ENCODE results near the gene PRKN. TPM values are rescaled to one million over a fixed set of nuclear protein-coding genes. Genes with fewer than 3 reads are reported as not detected.

The PRKN gene
- total RNA-seq, 2 donors from 2014 or later: 6.7 to 8.2 TPM

DNA sequence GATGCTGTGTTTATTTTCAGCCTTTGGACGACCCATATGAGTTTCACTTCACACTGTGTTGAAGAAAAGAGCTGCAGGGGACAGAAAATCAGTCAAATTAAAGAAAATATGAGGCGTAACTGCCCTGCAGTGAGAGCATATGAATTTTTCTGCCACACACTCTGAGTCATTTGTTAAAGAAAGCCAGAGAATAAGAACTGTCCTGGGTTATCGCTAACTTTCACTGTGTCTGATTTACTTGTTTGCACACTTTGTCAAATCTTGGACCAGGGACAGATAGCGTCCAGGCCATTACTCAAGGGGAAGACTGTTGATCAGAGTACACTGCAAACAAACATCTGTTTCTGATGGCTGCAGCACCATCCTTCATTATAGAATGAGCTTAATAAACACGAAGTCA, 1326.9 kb downstream of the PRKN start:
- H3K27ac ChIP-seq: peak overlapping the region in 1 of 4 donors; percentile 8
- peak; percentile 18 for ATAC-seq

DNA sequence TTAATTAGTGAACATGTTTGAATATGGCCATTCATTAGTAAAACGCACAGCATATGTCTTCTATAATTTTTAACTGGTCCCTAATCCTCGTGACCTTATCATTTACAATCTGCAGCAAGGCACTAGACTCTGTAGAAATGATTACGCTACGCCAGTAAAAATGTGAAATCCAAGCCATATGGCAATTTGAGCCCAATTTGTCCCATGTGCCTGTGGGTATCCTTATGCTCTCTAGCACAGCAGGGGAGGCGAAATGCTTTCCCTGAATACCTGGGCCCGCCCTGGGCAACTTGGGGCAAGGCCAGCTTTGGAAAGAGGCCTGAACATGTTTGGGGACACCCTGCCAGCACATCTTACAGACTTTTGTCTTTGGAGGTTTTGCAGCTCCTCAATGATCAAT, 1331.0 kb downstream of the PRKN start:
- 91 to 94% methylated on average over 6 of the region's 6 CpGs for WGBS, 2 donors
- Histone ChIP-seq H3K36me3 (replicated peaks in 1 of 2; ENCODE audit: insufficient read depth in 1 of 2, low read depth in 2 of 2) (no peaks in the 10 kb centered on the region), H3K4me3 (no peak overlapping the region), H3K27ac (no peak overlapping the region), H3K9me3 (no peaks in the 10 kb centered on the region), H3K4me1 (peaks cover 7% of the 10 kb centered on the region), H3K27me3 (no peaks in the 10 kb centered on the region)
- no peak for TF ChIP-seq POLR2A (IDR thresholded peaks at IDR 0.05)
- TF ChIP-seq, protein P1, sequence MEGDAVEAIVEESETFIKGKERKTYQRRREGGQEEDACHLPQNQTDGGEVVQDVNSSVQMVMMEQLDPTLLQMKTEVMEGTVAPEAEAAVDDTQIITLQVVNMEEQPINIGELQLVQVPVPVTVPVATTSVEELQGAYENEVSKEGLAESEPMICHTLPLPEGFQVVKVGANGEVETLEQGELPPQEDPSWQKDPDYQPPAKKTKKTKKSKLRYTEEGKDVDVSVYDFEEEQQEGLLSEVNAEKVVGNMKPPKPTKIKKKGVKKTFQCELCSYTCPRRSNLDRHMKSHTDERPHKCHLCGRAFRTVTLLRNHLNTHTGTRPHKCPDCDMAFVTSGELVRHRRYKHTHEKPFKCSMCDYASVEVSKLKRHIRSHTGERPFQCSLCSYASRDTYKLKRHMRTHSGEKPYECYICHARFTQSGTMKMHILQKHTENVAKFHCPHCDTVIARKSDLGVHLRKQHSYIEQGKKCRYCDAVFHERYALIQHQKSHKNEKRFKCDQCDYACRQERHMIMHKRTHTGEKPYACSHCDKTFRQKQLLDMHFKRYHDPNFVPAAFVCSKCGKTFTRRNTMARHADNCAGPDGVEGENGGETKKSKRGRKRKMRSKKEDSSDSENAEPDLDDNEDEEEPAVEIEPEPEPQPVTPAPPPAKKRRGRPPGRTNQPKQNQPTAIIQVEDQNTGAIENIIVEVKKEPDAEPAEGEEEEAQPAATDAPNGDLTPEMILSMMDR (IDR thresholded peaks at IDR 0.05): no peak
- DNase-seq: no peak
- intact Hi-C loops (cut with DNase I): no loop called here
- ATAC-seq: no peak

More for the DNA sequence above, 1326.9 kb downstream of the PRKN start:
- no peak for TF ChIP-seq POLR2A (IDR thresholded peaks at IDR 0.05)
- TF ChIP-seq, protein P1 (IDR thresholded peaks at IDR 0.05): no peak
- Histone ChIP-seq H3K27me3 (no peaks in the 10 kb centered on the region), H3K36me3 (replicated peaks in 1 of 2; ENCODE audit: insufficient read depth in 1 of 2, low read depth in 2 of 2) (no peaks in the 10 kb centered on the region), H3K4me1 (peaks cover 7% of the 10 kb centered on the region), H3K9me3 (no peaks in the 10 kb centered on the region), H3K4me3 (no peak overlapping the region)
- WGBS, 2 donors: 32 to 42% methylated on average over 5 of the region's 5 CpGs
- no peak for DNase-seq
- intact Hi-C loops (cut with DNase I): no loop called here

DNA sequence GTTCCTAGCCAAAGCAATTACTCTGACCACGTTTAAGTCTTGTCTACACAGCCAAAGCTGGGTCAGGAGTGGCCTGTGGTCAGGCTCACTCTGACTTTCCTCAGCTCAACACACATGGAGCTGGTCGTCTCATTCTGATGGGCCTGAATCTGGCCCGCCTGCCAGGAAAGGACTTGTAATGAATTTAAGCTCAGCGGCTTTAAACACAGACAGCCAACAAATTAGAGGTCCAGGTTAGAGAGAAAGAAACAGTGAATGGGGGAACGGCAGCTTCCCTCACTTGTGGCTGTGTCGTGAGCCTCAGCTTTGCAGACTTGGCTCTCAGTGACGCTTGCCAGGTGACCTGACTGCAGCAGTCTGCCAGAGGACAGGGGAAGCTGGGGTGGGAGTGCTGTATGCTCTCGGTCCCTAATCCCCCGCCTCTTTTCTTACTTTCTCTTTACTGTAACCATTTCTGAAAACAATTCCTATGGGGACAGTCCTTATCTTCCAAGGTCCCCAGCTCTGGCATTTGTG, 1331.8 kb downstream of the PRKN start:
- Histone ChIP-seq H3K27ac (no peak overlapping the region), H3K4me1 (peaks cover 5% of the 10 kb centered on the region), H3K9me3 (no peaks in the 10 kb centered on the region), H3K27me3 (no peaks in the 10 kb centered on the region), H3K4me3 (no peak overlapping the region), H3K36me3 (replicated peaks in 1 of 2; ENCODE audit: insufficient read depth in 1 of 2, low read depth in 2 of 2) (no peaks in the 10 kb centered on the region)
- 57 to 68% methylated on average over 9 of the region's 9 CpGs for WGBS, 2 donors
- no peak for ATAC-seq
- intact Hi-C loops (cut with DNase I): no loop called here
- TF ChIP-seq, protein P1 (IDR thresholded peaks at IDR 0.05): no peak
- no peak for TF ChIP-seq POLR2A (IDR thresholded peaks at IDR 0.05)
- peak in 1 of 4 donors; percentile 58 for DNase-seq

DNA sequence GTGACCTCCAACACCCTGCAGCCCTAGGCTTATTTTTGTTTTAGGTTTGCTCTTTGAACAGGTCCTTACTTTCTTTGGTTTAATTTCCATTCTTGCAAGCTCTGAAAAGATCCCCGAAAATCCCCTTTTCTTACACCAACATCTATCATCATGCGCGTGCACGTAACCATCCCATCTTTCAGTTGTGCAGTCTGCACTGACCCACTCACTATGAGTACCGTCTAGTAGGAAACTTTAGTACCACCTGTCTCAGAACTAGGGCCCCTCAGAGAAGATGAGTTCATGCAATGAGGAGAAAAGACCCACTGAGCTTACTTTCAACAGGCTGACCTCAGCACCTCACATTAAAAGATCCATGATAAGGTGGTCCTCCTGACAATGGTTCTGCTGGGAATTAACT, 1333.1 kb downstream of the PRKN start:
- H3K27ac ChIP-seq: no peak overlapping the region
- intact Hi-C loops (cut with DNase I): no loop called here
- no peaks in the 10 kb centered on the region for H3K27me3 ChIP-seq
- DNase-seq: no peak
- no peak for TF ChIP-seq POLR2A (IDR thresholded peaks at IDR 0.05)
- TF ChIP-seq, protein P1 (IDR thresholded peaks at IDR 0.05): no peak
- 88% methylated on average over 5 of the region's 5 CpGs for WGBS, 2 donors
- no peaks in the 10 kb centered on the region for H3K36me3 ChIP-seq (replicated peaks in 1 of 2; ENCODE audit: insufficient read depth in 1 of 2, low read depth in 2 of 2)
- no peak overlapping the region for H3K4me3 ChIP-seq
- no peaks in the 10 kb centered on the region for H3K4me1 ChIP-seq
- ATAC-seq: no peak
- H3K9me3 ChIP-seq: no peaks in the 10 kb centered on the region

DNA sequence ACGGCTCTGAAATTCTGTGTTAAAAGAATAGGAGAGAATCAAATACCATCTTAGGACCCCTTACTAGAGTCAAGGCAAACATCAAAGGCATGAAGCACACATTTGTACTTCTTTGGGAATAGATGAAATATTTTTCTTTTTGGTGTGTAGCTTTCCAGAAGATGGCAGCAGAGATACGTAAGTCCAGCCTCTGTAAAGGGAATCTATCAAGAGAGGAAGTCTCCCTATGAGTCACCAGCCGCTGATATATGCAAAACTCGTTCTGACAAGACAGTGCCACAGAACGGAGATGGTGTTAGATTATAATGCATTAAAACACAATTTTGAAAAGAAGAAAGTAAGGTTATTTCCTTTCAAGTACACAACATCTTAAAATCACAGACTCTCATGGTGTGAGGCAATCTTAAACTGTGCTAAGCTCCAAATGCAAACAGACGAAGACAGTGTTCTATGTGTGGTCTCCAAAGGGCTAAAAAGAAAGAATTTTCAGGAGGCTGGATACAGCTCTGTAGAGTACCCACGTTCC, 1333.7 kb downstream of the PRKN start:
- TF ChIP-seq, protein P1 (IDR thresholded peaks at IDR 0.05): peak; percentile 10 to 87 (median 72)
- TF ChIP-seq POLR2A (IDR thresholded peaks at IDR 0.05): no peak
- no peak overlapping the region for H3K27ac ChIP-seq
- H3K36me3 ChIP-seq (replicated peaks in 1 of 2; ENCODE audit: insufficient read depth in 1 of 2, low read depth in 2 of 2): no peaks in the 10 kb centered on the region
- H3K4me3 ChIP-seq: no peak overlapping the region
- H3K9me3 ChIP-seq: no peaks in the 10 kb centered on the region
- DNase-seq (peak; percentile 46 to 78 (median 54)), ATAC-seq (peak; percentile 94)
- H3K27me3 ChIP-seq: no peaks in the 10 kb centered on the region
- no peaks in the 10 kb centered on the region for H3K4me1 ChIP-seq
- 10 to 13% methylated on average over 7 of the region's 7 CpGs for WGBS, 2 donors
- intact Hi-C loops (cut with DNase I): no loop called here
